RWPE2 (cell line): ENCODE results near the gene GABRR3.
A peak's percentile ranks its signal among the peaks of the same experiment; 100 is the strongest.

Experiments used
- ATAC-seq: fragments of 200-7000 bp; cut with Tn5 transposase; 3 replicates; pipeline ENCODE4 v1.9.1; 2021; ENCODE audit warnings: low read depth
- DNase-seq: peaks from one replicate; pipeline ENCODE4 v3.0.0-alpha.2; 2020; ENCODE audit warnings: low spot score
- H3K27ac ChIP-seq: fragments of 450-650 bp; 2 replicates; pipeline ENCODE4 v1.5.1; 2017; ENCODE audit warnings: mild to moderate bottlenecking; ENCODE audit not compliant: poor library complexity, severe bottlenecking
- H3K27me3 ChIP-seq: fragments of 250-450 bp; sonication (Bioruptor Pico); 2 replicates; pipeline ENCODE4 v1.5.1; 2021; ENCODE audit warnings: mild to moderate bottlenecking, moderate library complexity; ENCODE audit not compliant: insufficient read depth, poor library complexity, severe bottlenecking
- H3K36me3 ChIP-seq: fragments of 250-450 bp; sonication (Bioruptor Pico); 2 replicates; pipeline ENCODE4 v1.5.1; 2020; ENCODE audit warnings: low read depth, mild to moderate bottlenecking, moderate library complexity
- H3K4me1 ChIP-seq: fragments of 250-450 bp; sonication (Bioruptor Pico); 2 replicates; pipeline ENCODE4 v1.5.1; 2021; ENCODE audit warnings: mild to moderate bottlenecking, moderate library complexity; ENCODE audit not compliant: insufficient read depth, poor library complexity, severe bottlenecking
- H3K4me3 ChIP-seq: fragments of 250-450 bp; sonication (Bioruptor Pico); 2 replicates; pipeline ENCODE4 v1.5.1; 2021; ENCODE audit warnings: mild to moderate bottlenecking, moderate library complexity; ENCODE audit not compliant: severe bottlenecking
- H3K9me3 ChIP-seq: fragments of 250-450 bp; sonication (Bioruptor Pico); 2 replicates; pipeline ENCODE4 v1.5.1; 2021; ENCODE audit warnings: mild to moderate bottlenecking, moderate library complexity; ENCODE audit not compliant: severe bottlenecking
- TF ChIP-seq, protein P1 (sequence below): fragments of 450-650 bp; IDR thresholded peaks from one replicate; pipeline ENCODE4 v1.5.1; 2017; ENCODE audit warnings: mild to moderate bottlenecking, moderate library complexity; ENCODE audit not compliant: poor library complexity, severe bottlenecking

Gene GABRR3

DNA sequence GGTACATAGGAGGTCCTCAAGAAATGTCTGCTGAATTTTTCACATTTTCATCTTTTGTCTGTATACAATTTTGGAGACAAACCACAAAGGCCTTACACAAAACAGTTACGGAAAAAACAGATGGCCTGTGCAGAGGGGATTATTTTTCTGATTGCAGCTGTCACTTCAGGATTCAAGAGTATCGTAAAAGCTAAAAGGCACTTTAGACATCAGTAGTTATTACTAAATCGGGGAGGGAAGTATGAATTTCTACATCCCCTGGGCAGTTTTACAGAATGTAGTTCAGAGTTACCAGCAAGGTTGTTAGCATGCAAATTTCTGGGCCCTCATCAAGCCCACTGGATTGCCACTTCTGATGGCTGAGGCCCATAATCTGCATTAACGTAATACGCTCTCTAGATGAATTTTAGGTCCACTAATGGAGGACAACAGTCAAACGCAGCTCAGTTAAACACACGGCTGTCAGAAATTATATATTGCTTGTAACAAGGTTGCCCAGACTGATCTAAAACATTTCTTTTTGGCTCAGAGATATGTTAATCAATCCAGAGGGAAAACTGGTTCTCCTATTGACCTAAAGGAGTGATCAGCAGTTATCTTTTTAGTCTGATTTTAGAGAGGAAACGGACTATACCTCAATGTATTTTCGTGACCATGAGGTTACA lies 64.0 kb downstream of the GABRR3 start:
- DNase-seq, result no peak

DNA sequence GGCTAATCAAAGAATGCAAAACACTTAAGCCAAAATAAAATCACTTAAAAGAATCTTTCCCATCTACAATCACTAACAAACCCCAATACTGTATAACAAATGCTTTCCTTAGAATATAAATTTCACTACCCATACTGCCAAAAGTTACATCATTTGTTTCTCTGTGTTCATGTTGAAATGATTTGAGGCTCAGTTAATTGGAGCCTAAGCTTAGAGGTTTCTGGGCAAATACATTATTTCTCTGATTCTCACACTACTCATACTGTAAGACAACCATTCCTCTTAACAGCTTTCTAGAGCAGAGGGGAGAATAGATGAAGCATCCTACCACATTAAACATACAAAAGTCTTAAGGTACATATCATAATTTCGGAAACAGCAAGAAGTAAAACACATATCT lies 65.0 kb downstream of the GABRR3 start:
- H3K4me3 ChIP-seq, result no peak overlapping the region

More for the DNA sequence above, 64.0 kb downstream of the GABRR3 start:
- Histone ChIP-seq H3K4me3 (peak overlapping the region; percentile 52), H3K9me3 (no peaks in the 10 kb centered on the region), H3K27ac (peak overlapping the region; percentile 42), H3K36me3 (peaks cover 12% of the 10 kb centered on the region), H3K4me1 (peaks cover 10% of the 10 kb centered on the region), H3K27me3 (no peaks in the 10 kb centered on the region)
- TF ChIP-seq, protein P1, sequence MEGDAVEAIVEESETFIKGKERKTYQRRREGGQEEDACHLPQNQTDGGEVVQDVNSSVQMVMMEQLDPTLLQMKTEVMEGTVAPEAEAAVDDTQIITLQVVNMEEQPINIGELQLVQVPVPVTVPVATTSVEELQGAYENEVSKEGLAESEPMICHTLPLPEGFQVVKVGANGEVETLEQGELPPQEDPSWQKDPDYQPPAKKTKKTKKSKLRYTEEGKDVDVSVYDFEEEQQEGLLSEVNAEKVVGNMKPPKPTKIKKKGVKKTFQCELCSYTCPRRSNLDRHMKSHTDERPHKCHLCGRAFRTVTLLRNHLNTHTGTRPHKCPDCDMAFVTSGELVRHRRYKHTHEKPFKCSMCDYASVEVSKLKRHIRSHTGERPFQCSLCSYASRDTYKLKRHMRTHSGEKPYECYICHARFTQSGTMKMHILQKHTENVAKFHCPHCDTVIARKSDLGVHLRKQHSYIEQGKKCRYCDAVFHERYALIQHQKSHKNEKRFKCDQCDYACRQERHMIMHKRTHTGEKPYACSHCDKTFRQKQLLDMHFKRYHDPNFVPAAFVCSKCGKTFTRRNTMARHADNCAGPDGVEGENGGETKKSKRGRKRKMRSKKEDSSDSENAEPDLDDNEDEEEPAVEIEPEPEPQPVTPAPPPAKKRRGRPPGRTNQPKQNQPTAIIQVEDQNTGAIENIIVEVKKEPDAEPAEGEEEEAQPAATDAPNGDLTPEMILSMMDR, result no peak
- no peak for ATAC-seq

DNA sequence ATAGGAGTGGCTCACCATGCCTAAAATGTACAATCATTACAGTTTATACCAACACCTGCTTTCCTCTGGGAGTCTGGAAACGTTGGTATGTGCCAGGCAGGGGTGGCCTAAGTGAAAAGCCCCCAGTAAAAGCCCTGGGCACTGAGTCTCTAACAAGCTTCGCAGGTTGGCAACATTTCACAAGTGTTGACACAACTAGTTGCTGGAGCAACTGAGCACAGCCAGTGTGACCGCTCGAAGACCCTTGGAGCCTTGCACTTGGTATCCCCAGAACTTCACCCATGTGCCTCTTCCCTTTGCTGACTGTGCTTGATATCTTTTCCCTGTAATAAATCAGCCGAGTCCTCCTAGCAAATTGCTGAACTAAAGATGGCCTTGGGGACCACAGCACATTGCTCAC lies 65.6 kb downstream of the GABRR3 start:
- H3K27me3 ChIP-seq, result no peaks in the 10 kb centered on the region
- peaks cover 10% of the 10 kb centered on the region for H3K4me1 ChIP-seq
- H3K4me3 ChIP-seq, result no peak overlapping the region
- ATAC-seq, result no peak
- no peak for DNase-seq
- no peaks in the 10 kb centered on the region for H3K9me3 ChIP-seq
- peaks cover 16% of the 10 kb centered on the region for H3K36me3 ChIP-seq
- TF ChIP-seq, protein P1, result no peak
- no peak overlapping the region for H3K27ac ChIP-seq

More for the DNA sequence above, 65.0 kb downstream of the GABRR3 start:
- Histone ChIP-seq H3K4me1 (peaks cover 10% of the 10 kb centered on the region), H3K27ac (no peak overlapping the region), H3K9me3 (no peaks in the 10 kb centered on the region), H3K27me3 (no peaks in the 10 kb centered on the region), H3K36me3 (peaks cover 16% of the 10 kb centered on the region)
- DNase-seq, result no peak
- no peak for ATAC-seq
- TF ChIP-seq, protein P1, result no peak

DNA sequence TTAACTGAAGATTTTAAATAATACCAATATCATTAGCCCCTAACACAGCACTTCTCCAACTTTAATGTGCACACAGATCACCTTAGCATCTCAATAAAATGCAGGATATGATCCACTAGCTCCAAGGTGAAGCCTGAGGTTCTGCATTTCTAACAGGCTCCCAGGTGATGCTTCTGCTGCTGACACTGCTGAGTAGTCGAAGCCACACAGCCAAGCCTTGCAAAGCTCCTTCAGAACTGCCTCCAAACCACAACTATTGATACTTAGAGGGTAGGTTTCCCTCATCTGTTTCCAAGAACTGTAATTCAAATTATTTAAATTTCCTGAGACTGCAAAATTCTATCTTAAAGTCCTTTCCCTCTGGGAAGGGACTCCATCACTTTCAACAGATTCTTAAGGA lies 66.7 kb downstream of the GABRR3 start:
- Histone ChIP-seq H3K27me3 (no peaks in the 10 kb centered on the region), H3K27ac (no peak overlapping the region), H3K4me1 (peaks cover 10% of the 10 kb centered on the region), H3K4me3 (no peak overlapping the region), H3K36me3 (peaks cover 22% of the 10 kb centered on the region), H3K9me3 (no peaks in the 10 kb centered on the region)
- TF ChIP-seq, protein P1, result no peak
- ATAC-seq (no peak), DNase-seq (no peak)

DNA sequence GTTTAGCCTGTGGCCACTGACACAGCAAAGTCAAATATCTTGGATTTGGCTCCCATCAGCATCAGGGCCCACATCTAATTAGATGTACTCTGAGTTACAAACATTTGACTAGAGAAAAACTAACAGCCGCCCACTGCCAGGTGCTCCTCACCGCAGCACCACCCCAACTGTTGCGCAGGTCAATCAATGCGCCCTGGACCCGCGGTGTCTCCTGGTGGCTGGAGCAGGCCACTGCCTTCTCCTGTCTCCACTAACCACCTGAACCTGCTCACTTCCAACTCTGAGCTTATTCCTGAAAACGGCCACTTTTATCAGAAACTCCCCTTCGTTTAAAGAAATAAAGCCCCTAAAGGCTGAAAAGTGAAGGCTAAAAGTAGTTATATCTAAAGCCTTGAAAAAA lies 67.1 kb downstream of the GABRR3 start:
- ATAC-seq (no peak), DNase-seq (no peak)
- TF ChIP-seq, protein P1, result no peak
- Histone ChIP-seq H3K27me3 (no peaks in the 10 kb centered on the region), H3K9me3 (no peaks in the 10 kb centered on the region), H3K4me1 (peaks cover 10% of the 10 kb centered on the region), H3K27ac (no peak overlapping the region), H3K4me3 (no peak overlapping the region), H3K36me3 (peaks cover 27% of the 10 kb centered on the region)
